Stimulated activated memory B cell treated with anti-CD40 and anti-IgM and Interleukin-4, amounts not matched to agents 10 μg/mL and 1 μg/mL and 100 μg/mL, for 72 hours (primary cell): ENCODE data around the gene C1orf167.

Experiments
- ATAC-seq: fragments of 150-1000 bp; cut with Tn5 transposase; 2 replicates; pipeline ENCODE4 v1.10.0; 2021
- H3K27ac Mint-ChIP-seq: one replicate; pipeline ENCODE4 v1.8.0; 2022; ENCODE audit warnings: mild to moderate bottlenecking, mixed read lengths
- H3K27me3 Mint-ChIP-seq: one replicate; pipeline ENCODE4 v1.8.0; 2022; ENCODE audit warnings: mixed read lengths
- H3K36me3 Mint-ChIP-seq: one replicate; pipeline ENCODE4 v1.8.0; 2022; ENCODE audit warnings: mixed read lengths
- H3K4me1 Mint-ChIP-seq: one replicate; pipeline ENCODE4 v1.8.0; 2022; ENCODE audit warnings: mixed read lengths
- H3K4me3 Mint-ChIP-seq: one replicate; pipeline ENCODE4 v1.8.0; 2022; ENCODE audit warnings: mild to moderate bottlenecking, moderate library complexity, mixed read lengths
- H3K9me3 Mint-ChIP-seq: one replicate; pipeline ENCODE4 v1.8.0; 2022; ENCODE audit warnings: mixed read lengths

Gene C1orf167

DNA sequence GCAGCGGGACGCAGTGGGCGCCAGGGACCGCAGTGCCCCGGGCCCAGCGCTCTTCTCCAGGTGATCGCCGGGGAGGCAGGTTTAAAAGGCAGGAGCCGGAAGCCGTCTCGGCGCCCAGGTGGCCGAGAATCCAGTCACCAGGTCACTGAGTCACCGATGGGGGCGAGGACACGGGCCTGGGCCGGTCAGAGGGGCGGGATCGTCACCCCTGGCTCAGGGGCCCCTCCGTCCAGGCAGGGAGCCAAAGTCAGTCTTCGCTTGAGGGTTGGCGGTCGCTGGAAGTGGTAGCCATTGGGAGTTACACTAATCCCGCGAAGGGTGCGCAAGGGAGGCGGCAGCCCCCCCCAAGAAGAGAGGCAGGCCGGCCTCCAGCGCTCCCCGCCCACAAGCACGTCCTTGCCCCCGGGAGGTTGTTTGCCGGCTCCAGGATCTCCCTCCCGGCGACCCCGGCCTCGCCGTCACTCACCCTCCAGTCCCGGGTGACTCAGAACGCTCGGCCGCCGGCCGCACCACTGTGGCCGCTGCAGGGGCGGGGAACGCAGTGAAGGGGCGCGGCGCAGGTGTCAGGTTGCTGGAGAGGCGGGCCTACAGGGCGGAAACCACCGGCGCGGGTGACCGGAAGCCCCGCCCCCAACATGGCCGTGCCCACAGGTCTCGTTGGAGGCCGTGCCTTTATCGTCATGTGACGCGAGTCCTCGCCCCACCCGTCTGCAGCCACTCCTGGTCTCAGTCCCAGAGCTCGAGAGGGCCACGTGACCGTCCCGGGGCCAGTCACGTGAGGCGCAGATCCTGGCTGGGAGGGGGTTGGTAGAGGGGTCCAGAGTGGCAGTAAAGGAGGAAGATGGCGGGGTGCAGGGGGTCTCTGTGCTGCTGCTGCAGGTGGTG lies 43.7 kb downstream of the C1orf167 start, which contains the start of the genes CLCN6 and MTHFR:
TSS of gene CLCN6 (plus strand) at position 770 of the 885 bp plus-strand sequence. CDS start at position 842, 72 bp downstream.
TSS of gene MTHFR (minus strand) at position 543 of the 885 bp plus-strand sequence. CDS start 2,848 bp downstream, outside the sequence.
- peak; percentile 94 for ATAC-seq
- Mint-ChIP-seq H3K36me3 (peaks cover 57% of the 10 kb centered on the region), H3K27ac (peak within 1 kb of the TSS; percentile 92), H3K27me3 (no peaks in the 10 kb centered on the region), H3K4me3 (peak within 1 kb of the TSS; percentile 87), H3K4me1 (peaks cover 66% of the 10 kb centered on the region), H3K9me3 (no peaks in the 10 kb centered on the region)

DNA sequence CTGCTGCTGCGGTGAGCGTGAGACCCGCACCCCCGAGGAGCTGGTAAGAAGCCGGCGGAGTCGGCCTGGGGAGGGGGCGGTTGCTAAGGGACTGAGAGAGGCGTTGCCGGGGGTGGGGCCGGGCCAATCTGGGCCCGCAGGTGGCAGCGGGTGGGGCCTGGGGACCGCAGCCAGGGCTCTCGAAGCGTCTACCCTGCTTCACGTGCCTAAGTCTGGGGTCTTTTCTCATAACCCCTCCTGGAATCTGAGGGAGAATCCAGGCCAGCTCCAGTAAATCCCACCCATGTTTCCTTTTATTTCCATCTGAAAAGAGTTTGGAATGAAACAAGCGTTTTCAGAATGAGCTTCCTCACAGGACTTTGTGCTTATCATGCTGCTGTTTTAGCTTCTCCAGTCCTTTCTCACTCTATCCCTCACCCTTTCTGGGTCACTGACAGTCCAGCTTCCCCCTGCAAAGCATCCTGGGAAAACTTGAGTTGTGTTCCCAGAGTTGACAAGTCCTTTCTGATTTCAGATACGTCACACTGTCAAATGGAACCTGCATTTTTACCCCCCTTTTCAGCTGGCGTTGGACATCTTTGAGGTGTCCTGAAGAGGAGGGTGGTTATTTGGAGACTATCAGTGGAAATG lies 44.4 kb downstream of the C1orf167 start:
- Mint-ChIP-seq H3K4me3 (peak overlapping the region; percentile 87), H3K4me1 (peaks cover 65% of the 10 kb centered on the region), H3K36me3 (peaks cover 57% of the 10 kb centered on the region), H3K27me3 (no peaks in the 10 kb centered on the region), H3K9me3 (no peaks in the 10 kb centered on the region), H3K27ac (peak overlapping the region; percentile 92)
- ATAC-seq: peak; percentile 82

DNA sequence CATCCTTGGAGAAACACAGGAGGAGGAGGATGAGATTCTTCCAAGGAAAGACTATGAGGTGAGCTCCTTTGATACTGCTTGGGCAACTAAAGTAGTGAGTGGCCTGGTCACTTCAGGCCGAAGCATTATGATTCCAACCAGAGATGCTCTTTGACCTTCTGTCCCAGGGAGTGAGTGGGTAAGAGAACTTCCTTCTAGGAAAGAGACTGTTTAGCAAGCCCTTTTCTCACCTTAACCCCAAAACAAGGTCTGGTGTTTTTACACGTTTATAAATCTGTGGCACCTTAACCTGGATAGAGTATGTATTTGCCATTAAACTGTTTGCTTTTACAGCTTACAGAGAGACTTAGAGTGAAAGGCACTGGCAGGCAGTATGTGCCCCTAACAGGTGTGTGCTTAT lies 45.1 kb downstream of the C1orf167 start:
- Mint-ChIP-seq H3K27ac (peak overlapping the region; percentile 92), H3K4me1 (peaks cover 65% of the 10 kb centered on the region), H3K27me3 (no peaks in the 10 kb centered on the region), H3K36me3 (peaks cover 57% of the 10 kb centered on the region), H3K4me3 (peak overlapping the region; percentile 87), H3K9me3 (no peaks in the 10 kb centered on the region)
- ATAC-seq: no peak

DNA sequence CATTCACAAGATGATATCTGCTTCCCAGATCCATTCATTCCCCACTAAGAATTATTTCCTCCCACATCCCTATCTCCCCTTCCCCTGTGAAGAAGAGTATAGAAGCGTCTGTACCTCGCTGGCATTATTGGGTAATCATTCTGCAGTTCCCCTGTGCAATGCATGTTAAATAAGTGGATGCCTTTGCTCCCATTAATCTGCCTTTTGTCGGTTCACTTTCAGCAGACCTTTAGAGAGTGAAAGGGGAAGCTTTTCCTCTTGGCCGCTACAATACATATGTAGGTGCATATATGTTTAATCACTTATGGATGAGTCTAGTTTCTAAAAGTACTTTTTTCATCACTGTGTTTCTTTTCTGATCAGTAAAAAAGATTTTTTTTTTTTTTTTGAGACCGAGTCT lies 51.0 kb downstream of the C1orf167 start:
- Mint-ChIP-seq H3K4me1 (peaks cover 48% of the 10 kb centered on the region), H3K9me3 (no peaks in the 10 kb centered on the region), H3K27ac (peak overlapping the region; percentile 51), H3K4me3 (no peak overlapping the region), H3K27me3 (no peaks in the 10 kb centered on the region), H3K36me3 (peaks cover 64% of the 10 kb centered on the region)
- ATAC-seq: no peak

DNA sequence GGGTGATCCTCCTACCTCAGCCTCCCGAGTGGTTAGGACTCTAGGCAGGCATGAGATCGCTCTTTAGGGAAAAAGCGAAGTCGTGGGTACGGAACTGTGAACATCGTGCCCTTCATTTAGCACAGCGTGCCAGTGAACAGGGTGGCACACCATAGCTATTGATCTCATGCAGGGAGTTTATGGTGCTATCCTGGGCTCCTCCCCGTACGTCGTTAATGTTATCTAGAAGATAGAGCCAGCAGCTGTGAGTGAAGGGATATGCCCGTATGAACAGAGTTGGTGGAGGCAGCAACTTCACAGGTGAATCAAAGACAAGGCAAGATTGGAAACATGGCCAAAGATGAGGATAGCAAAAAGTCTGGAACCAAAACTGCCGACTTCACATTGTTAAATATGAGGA lies 55.2 kb downstream of the C1orf167 start:
- no peaks in the 10 kb centered on the region for H3K9me3 Mint-ChIP-seq
- peaks cover 54% of the 10 kb centered on the region for H3K36me3 Mint-ChIP-seq
- no peak for ATAC-seq
- H3K4me1 Mint-ChIP-seq: peaks cover 21% of the 10 kb centered on the region
- no peak overlapping the region for H3K27ac Mint-ChIP-seq
- H3K27me3 Mint-ChIP-seq: no peaks in the 10 kb centered on the region
- H3K4me3 Mint-ChIP-seq: no peak overlapping the region

DNA sequence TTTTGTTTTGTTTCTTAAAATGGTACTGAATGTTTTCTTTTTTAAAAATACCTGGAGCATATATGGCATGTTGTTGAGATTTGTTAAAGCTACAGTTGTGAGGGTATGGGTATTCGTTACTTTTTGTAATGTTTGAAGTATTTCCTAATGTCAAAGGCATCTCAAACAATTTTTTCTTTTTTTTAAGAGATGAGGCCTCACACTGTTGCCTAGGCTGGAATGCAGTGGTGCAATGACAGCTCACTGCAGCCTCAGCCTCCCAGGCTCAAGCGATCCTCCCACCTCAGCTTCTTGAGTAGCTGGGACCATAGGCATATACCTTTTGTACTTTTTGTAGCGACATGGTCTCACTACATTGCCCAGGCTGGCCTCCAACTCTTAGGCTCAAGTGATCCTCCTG lies 60.1 kb downstream of the C1orf167 start:
- peaks cover 64% of the 10 kb centered on the region for H3K36me3 Mint-ChIP-seq
- no peak overlapping the region for H3K4me3 Mint-ChIP-seq
- H3K4me1 Mint-ChIP-seq: no peaks in the 10 kb centered on the region
- H3K27ac Mint-ChIP-seq: peak overlapping the region; percentile 32
- H3K27me3 Mint-ChIP-seq: no peaks in the 10 kb centered on the region
- H3K9me3 Mint-ChIP-seq: no peaks in the 10 kb centered on the region
- no peak for ATAC-seq

DNA sequence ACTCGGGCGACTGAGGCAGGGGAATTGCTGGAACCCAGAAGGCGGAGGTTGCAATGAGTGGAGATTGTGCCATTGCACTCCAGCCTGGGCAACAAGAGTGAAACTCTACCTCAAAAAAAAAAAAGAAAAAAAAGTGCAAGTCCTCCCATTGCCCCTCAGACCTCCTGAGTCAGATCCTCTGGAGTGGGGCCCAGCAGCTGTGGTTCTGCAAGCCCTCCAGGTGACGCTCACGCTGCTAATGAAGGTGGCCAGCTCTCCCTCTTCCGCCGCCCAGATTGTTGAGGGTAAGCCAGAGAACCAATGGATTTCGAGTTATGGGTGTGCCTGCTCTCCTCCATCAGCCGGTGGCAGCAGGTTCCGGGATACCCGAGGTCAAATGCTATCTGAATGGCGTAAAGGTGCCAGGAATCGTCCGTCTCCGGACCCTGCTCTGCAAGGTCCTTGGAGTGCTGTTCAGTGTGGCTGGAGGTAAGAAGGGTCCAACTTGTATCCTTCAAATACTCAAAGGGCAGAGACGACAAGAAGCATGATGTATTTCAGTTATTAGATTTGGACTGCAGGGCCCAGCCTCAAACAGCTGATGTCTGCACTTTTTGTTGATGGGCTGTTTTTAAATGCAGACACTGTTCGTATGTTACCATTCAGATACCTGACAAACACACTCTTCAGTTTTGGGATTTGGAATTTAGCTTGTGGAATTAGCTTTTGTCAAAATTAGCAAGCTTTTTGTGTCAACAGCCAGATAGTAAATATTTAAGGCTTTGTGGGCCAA lies 61.6 kb downstream of the C1orf167 start:
- Mint-ChIP-seq H3K4me1 (no peaks in the 10 kb centered on the region), H3K9me3 (no peaks in the 10 kb centered on the region), H3K4me3 (no peak overlapping the region), H3K27ac (no peak overlapping the region), H3K27me3 (no peaks in the 10 kb centered on the region), H3K36me3 (peaks cover 69% of the 10 kb centered on the region)
- ATAC-seq: no peak

DNA sequence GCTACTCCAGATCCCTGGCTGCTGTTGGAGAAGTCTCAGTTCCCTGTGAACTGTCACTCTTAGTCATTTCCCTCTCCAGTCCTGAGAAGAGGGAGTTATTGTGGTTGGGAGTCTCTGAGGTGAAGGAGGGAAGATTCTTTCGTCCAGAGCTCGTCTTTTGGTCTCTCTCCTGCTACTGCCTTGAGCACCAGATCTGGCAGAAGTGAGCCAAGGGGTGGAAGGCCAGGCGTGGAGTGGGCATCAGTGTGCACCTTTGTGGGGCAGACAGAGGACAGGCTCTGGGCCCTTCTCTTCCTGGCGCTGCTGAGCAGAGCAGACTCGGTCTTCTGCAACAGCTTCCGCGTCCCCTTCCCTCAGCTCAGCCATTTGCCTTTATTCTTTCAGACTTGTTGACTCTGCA lies 63.1 kb downstream of the C1orf167 start:
- H3K4me1 Mint-ChIP-seq: no peaks in the 10 kb centered on the region

DNA sequence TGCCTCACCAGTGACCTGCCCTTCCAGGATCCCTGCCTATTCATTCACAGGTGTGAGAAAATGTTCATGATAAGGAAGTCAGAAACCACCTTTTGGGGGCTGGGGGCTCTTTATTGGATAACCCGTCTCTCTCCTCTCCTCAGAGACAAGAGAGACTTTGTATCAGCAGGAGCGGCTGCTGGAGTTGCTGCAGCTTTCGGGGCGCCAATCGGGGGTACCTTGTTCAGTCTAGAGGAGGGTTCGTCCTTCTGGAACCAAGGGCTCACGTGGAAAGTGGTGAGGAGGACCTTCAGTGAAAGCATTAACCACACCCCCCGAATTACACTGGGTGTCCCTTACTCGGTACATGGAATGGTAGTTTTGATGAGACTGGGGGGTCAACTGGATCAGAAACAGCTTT lies 65.0 kb downstream of the C1orf167 start:
- no peak overlapping the region for H3K27ac Mint-ChIP-seq
- H3K36me3 Mint-ChIP-seq: peaks cover 51% of the 10 kb centered on the region
- no peaks in the 10 kb centered on the region for H3K4me1 Mint-ChIP-seq
- no peaks in the 10 kb centered on the region for H3K27me3 Mint-ChIP-seq
- H3K4me3 Mint-ChIP-seq: no peak overlapping the region
- no peak for ATAC-seq
- no peaks in the 10 kb centered on the region for H3K9me3 Mint-ChIP-seq

More for the DNA sequence above, 63.1 kb downstream of the C1orf167 start:
- H3K36me3 Mint-ChIP-seq: peaks cover 64% of the 10 kb centered on the region
- no peaks in the 10 kb centered on the region for H3K9me3 Mint-ChIP-seq
- no peak overlapping the region for H3K4me3 Mint-ChIP-seq
- no peak overlapping the region for H3K27ac Mint-ChIP-seq
- no peaks in the 10 kb centered on the region for H3K27me3 Mint-ChIP-seq
- no peak for ATAC-seq

DNA sequence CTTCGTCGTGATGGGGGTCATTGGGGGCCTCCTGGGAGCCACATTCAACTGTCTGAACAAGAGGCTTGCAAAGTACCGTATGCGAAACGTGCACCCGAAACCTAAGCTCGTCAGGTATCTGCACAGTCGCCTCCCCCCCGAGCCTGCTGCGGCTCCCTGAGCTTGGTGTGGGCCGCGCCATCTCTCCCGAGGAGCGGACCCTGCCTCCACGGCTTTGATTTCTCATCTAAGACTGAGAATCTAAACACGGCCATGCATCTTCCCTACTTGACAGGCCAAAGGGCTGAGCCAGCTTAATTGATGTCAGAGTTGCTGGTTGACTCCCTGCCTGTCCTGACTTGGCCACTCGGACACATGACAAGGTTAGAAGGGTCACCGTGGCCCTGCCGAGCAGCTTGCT lies 66.5 kb downstream of the C1orf167 start:
- no peaks in the 10 kb centered on the region for H3K4me1 Mint-ChIP-seq
- H3K27ac Mint-ChIP-seq: no peak overlapping the region
- no peak for ATAC-seq
- H3K27me3 Mint-ChIP-seq: no peaks in the 10 kb centered on the region
- H3K9me3 Mint-ChIP-seq: no peaks in the 10 kb centered on the region
- peaks cover 51% of the 10 kb centered on the region for H3K36me3 Mint-ChIP-seq
- H3K4me3 Mint-ChIP-seq: no peak overlapping the region

DNA sequence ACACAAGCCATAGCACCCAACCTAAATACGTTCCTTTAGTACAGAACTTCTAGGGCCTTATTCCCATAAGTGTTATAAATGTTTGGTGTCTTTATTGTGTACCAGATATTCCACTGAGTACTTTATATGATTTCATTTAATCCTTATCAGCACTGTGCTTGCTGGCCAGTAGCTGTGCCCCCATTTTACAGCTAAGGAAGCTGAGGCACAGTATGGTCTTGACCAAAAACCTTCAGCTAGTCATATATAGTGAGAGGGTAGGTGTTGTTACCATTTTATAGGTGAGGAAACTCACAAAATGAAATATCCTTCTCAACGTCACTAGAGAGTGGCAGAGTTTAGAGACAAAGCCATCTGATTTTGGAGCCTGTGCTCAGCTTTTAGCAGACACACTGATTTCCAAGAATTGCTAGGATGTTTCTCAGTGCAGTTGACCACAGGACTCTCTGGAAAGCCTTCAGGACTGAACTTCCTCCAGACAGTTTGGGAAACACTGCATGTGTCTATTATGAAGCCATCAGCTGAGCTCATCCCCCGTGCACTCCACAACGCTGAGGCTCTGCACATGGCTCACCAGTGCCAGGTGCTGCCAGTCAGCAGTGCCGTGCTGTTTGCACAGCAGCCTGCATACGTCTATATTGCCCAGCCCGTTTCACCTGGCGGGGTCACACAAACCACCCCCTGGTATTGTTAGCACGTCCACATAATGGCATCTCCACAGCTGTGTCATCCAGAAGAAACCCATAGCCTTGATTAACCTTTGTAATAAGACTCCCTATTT lies 70.1 kb downstream of the C1orf167 start:
- H3K4me3 Mint-ChIP-seq: no peak overlapping the region
- H3K27ac Mint-ChIP-seq: no peak overlapping the region
- no peaks in the 10 kb centered on the region for H3K27me3 Mint-ChIP-seq
- no peaks in the 10 kb centered on the region for H3K4me1 Mint-ChIP-seq
- no peak for ATAC-seq
- peaks cover 45% of the 10 kb centered on the region for H3K36me3 Mint-ChIP-seq
- no peaks in the 10 kb centered on the region for H3K9me3 Mint-ChIP-seq

DNA sequence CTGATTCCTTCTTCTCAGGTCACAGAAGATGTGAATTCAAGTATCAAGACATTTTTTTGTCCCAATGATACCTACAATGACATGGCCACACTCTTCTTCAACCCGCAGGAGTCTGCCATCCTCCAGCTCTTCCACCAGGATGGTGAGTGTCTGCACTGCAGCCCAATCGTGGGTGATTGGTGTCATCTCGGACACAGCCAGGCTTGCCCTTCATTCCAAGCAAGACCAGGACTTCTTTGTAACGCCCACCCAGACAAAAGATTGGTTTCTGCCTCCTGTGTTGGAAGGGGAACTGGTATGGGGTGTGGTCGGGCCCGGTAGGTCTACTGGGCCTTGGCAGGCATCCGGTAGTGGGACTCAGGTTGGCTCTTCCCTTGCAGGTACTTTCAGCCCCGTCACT lies 71.5 kb downstream of the C1orf167 start:
- no peak overlapping the region for H3K27ac Mint-ChIP-seq
- H3K36me3 Mint-ChIP-seq: peaks cover 45% of the 10 kb centered on the region
- H3K9me3 Mint-ChIP-seq: no peaks in the 10 kb centered on the region
- ATAC-seq: no peak
- H3K27me3 Mint-ChIP-seq: no peaks in the 10 kb centered on the region
- peaks cover 2% of the 10 kb centered on the region for H3K4me1 Mint-ChIP-seq
- H3K4me3 Mint-ChIP-seq: no peak overlapping the region

DNA sequence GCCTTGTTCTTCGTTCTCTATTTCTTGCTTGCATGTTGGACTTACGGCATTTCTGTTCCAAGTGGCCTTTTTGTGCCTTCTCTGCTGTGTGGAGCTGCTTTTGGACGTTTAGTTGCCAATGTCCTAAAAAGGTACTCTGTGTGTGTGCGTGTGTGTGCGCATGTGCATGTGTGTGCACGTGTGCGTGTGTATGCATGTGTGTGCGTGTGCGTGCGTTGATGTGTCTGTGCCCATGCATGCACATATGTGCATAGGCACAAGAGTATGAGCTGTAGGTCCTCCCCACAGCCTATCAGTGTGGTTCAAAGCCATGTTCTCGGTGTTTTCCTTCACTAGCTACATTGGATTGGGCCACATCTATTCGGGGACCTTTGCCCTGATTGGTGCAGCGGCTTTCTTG lies 71.9 kb downstream of the C1orf167 start:
- Mint-ChIP-seq H3K4me3 (no peak overlapping the region), H3K27ac (no peak overlapping the region), H3K27me3 (no peaks in the 10 kb centered on the region), H3K4me1 (peaks cover 5% of the 10 kb centered on the region), H3K9me3 (no peaks in the 10 kb centered on the region), H3K36me3 (peaks cover 46% of the 10 kb centered on the region)
- ATAC-seq: no peak

DNA sequence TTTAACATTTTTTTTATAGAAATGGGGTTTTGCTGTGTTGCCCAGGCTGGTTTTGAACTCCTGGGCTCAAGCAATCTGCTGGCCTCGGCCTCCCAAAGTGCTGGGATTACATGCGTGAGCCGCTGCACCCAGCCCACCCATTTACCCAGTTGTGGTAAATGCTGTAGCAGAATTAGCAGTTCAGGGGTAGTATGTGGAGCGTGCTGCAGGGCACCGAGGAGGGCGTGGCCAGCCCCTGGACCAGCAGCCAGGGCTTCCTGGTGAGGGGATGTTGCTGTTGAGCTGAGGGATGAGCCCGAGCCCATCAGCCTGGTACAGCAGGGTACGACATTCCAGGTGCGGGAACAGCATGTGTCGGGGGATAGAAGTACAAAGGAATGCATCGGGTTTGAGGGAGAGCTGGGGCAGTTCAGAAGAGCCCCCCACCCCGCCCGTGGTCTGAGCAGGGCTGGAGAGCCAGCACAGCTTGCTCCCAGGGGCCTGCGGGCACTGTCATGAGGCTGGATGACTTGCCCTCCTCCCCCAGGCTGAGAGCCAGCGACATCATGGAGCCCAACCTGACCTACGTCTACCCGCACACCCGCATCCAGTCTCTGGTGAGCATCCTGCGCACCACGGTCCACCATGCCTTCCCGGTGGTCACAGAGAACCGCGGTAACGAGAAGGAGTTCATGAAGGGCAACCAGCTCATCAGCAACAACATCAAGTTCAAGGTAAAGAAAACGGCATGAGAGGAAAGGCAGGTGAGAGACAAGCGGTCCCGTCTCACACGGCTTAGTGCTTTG lies 73.6 kb downstream of the C1orf167 start:
- H3K4me3 Mint-ChIP-seq: no peak overlapping the region
- H3K27ac Mint-ChIP-seq: peak overlapping the region; percentile 8
- H3K4me1 Mint-ChIP-seq: peaks cover 6% of the 10 kb centered on the region
- peaks cover 51% of the 10 kb centered on the region for H3K36me3 Mint-ChIP-seq
- no peak for ATAC-seq
- H3K27me3 Mint-ChIP-seq: no peaks in the 10 kb centered on the region
- H3K9me3 Mint-ChIP-seq: no peaks in the 10 kb centered on the region
